Fibroblast of peridontal ligament (primary cell): Measurements from ENCODE around the gene NXPH3.

ENCODE experiments used
- DNase-seq: peaks from one replicate; pipeline ENCODE4 v3.0.0-alpha.2; 2010; ENCODE audit errors: extremely low read depth

NXPH3 gene

GRCh38 chr17:49629447-49629846 is 53.8 kb downstream of the NXPH3 start:
- no peak for DNase-seq

DNA sequence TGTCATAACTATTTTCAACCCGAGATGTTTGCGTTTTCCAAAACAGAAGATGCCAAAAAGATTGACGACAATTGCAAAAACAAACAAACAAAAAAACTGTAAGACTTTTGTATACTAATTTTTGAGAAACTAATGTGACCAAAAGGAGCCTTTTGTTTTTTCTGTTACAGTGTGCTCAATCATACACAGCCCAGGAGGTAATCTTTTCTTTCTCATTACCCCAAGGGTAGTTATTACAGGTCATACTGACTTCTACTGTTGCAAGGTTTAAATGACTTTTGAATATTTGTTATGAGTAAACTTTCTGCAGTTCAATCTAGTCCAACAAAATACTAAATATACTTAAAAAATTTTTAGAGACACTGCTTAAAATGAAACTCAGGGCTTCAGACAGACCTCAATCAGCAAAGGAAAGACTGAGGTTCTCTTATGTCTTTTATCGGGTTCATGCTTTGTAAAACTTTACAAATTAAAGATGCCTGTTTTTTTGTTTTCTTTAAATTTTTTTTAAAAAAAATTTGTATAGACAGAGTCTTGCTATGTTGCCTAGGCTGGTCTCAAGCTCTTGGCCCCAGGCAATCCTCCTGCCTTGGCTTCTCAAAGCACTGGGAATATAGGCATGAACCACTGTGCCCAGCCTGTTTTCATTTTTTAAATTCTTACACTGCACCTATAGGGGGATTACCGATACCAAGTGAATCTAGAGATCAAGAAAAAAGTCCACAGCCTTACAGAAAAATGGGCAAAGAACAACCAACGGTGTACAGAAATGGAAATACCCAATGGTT is 54.6 kb downstream of the NXPH3 start:
- no peak for DNase-seq

- no peak for DNase-seq
Observed at GRCh38 chr17:49631496-49631895, 55.8 kb downstream of the NXPH3 start.
